Neural progenitor cell (in vitro differentiated cells): ENCODE data around the gene CYTH1.

Experiments
- EZH2 ChIP-seq: fragments of 200-600 bp; sonication (generic); IDR thresholded peaks from 2 replicates; pipeline ENCODE4 v1.6.1; 2017; ENCODE audit warnings: antibody characterized with exemption, mild to moderate bottlenecking, moderate library complexity
- EZH2phosphoT487 ChIP-seq: fragments of 200-600 bp; sonication (generic); IDR thresholded peaks from 2 replicates; pipeline ENCODE4 v1.6.1; 2017; ENCODE audit warnings: antibody characterized with exemption
- TF ChIP-seq, protein P1 (sequence below): fragments of 200-600 bp; sonication (generic); IDR thresholded peaks from 2 replicates; pipeline ENCODE4 v1.5.1; 2017; ENCODE audit warnings: antibody characterized with exemption, mild to moderate bottlenecking

DNA sequence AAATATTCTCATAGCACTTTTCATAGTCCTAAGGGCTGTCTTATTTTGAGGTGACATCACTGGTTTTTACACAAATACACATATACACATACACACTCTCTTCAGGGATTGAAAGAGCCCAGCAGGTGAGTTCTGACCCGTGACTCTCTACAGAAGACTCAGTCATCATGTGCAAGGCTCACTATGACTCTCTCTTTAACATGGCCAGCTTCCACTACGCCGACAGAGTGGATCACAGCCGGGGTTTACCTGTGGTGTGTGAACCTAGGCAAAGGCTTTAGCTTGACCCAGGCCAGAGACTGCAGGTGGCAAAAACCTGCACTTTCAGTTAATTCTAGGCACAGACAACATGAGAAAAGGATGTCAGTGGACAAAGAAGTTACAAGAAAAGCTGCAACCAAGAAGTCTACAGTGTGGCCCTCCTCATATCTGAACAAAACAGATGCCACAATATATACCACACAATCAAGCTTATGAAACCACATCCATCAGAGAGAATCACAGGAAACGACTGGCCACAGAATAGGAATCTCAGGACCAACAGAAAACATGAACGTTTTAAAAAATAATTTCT, 56.5 kb downstream of the CYTH1 start:
- TF ChIP-seq EZH2, result no peak
- TF ChIP-seq, protein P1, sequence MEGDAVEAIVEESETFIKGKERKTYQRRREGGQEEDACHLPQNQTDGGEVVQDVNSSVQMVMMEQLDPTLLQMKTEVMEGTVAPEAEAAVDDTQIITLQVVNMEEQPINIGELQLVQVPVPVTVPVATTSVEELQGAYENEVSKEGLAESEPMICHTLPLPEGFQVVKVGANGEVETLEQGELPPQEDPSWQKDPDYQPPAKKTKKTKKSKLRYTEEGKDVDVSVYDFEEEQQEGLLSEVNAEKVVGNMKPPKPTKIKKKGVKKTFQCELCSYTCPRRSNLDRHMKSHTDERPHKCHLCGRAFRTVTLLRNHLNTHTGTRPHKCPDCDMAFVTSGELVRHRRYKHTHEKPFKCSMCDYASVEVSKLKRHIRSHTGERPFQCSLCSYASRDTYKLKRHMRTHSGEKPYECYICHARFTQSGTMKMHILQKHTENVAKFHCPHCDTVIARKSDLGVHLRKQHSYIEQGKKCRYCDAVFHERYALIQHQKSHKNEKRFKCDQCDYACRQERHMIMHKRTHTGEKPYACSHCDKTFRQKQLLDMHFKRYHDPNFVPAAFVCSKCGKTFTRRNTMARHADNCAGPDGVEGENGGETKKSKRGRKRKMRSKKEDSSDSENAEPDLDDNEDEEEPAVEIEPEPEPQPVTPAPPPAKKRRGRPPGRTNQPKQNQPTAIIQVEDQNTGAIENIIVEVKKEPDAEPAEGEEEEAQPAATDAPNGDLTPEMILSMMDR, result no peak
- TF ChIP-seq EZH2phosphoT487, result no peak
